HG03571 (cell line): ENCODE results near the gene NXPE3.

Experiments
- ATAC-seq: cut with Tn5 transposase; IDR thresholded peaks from one replicate; pipeline ENCODE4 v1.9.1; 2021; ENCODE audit not compliant: unreplicated experiment

NXPE3 gene

GRCh38 chr3:101873619-101874018, 94.6 kb downstream of the NXPE3 start:
- no peak for ATAC-seq

DNA sequence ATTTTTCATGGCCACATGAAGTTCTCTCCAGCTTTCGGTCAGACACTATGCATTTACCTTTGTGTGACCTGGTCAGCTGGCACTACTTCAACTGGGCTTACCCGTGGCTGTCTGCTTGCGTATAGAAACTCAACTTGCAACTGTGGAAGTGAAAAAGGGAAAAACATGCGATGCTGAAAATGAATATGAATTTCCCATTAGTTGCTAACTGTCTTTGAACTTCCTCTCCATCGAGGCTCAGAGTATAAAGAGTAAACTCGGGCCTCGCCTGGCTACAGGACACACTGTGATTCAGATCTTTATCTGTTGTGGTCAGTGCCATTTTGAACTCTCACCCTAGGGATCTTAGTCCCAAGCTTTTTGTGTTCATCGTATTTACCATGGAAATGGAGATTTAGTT, 97.1 kb downstream of the NXPE3 start:
- ATAC-seq, result no peak
